Epithelial cell of esophagus (primary cell): ENCODE measurements around the gene BRD9.
"Not testable (repeated sequence)": the region's sequence is repeated elsewhere in the genome, so short reads cannot be mapped to it uniquely, and the experiment has no call there.

Experiments used
- DNase-seq: peaks from one replicate; pipeline ENCODE4 v3.0.0; 2010; ENCODE audit warnings: low read depth
- H3K4me3 ChIP-seq: 2 replicates; pipeline ENCODE4 v1.5.1; 2011; ENCODE audit warnings: mild to moderate bottlenecking, low read length, control low read depth
- CTCF ChIP-seq: IDR thresholded peaks from 2 replicates; pipeline ENCODE4 v1.5.1; 2011; ENCODE audit warnings: low read depth, mild to moderate bottlenecking, low read length, control low read depth, inconsistent platforms; ENCODE audit not compliant: insufficient read depth; ENCODE audit errors: missing control alignments

BRD9 gene

GRCh38 chr5:920321-920720 is 27.7 kb upstream of the BRD9 start:
- no peak for DNase-seq
- no peak for TF ChIP-seq CTCF
- H3K4me3 ChIP-seq: no peak overlapping the region

GRCh38 chr5:919356-920000 is 26.9 kb upstream of the BRD9 start:
- no peak overlapping the region for H3K4me3 ChIP-seq
- DNase-seq: no peak
- no peak for TF ChIP-seq CTCF

GRCh38 chr5:918717-919116 is 26.1 kb upstream of the BRD9 start:
- H3K4me3 ChIP-seq, DNase-seq: not testable (repeated sequence)

GRCh38 chr5:916441-917293 is 24.1 kb upstream of the BRD9 start:
- DNase-seq: no peak
- H3K4me3 ChIP-seq: no peak overlapping the region
- TF ChIP-seq CTCF: no peak

- TF ChIP-seq CTCF: no peak
- H3K4me3 ChIP-seq: no peak overlapping the region
- DNase-seq: no peak
These were observed 23.3 kb upstream of the BRD9 start for GRCh38 chr5:915946-916345.

- not testable (repeated sequence) for DNase-seq, H3K4me3 ChIP-seq
These were observed 22.7 kb upstream of the BRD9 start for GRCh38 chr5:915346-915745.

GRCh38 chr5:914612-915011 is 22.0 kb upstream of the BRD9 start:
- no peak for TF ChIP-seq CTCF
- H3K4me3 ChIP-seq: no peak overlapping the region
- no peak for DNase-seq

- no peak overlapping the region for H3K4me3 ChIP-seq
- no peak for TF ChIP-seq CTCF
- no peak for DNase-seq
These were observed 21.6 kb upstream of the BRD9 start for GRCh38 chr5:914174-914573.
